KMS-11 (cell line): Measurements from ENCODE around the gene PARD3B.

Source experiments
- H2AFZ ChIP-seq: fragments of 200-600 bp; sonication (generic); 2 replicates; pipeline ENCODE4 v1.6.1; 2016; ENCODE audit warnings: antibody characterized with exemption, mixed run types, low read depth
- H3K27ac ChIP-seq: fragments of 200-600 bp; sonication (generic); 2 replicates; pipeline ENCODE4 v1.6.1; 2016; ENCODE audit warnings: mild to moderate bottlenecking, mixed run types
- H3K27me3 ChIP-seq: fragments of 200-600 bp; sonication (generic); 2 replicates; pipeline ENCODE4 v1.6.1; 2017; ENCODE audit warnings: mild to moderate bottlenecking, low read depth, mixed run types, moderate library complexity; ENCODE audit not compliant: insufficient read depth
- H3K36me3 ChIP-seq: fragments of 200-600 bp; sonication (generic); 2 replicates; pipeline ENCODE4 v1.6.1; 2017; ENCODE audit warnings: mild to moderate bottlenecking, mixed run types; ENCODE audit not compliant: insufficient read depth
- H3K4me1 ChIP-seq: fragments of 200-600 bp; sonication (generic); 2 replicates; pipeline ENCODE4 v1.6.1; 2016; ENCODE audit warnings: mild to moderate bottlenecking, low read depth, mixed run types; ENCODE audit not compliant: poor library complexity, severe bottlenecking
- H3K4me2 ChIP-seq: fragments of 200-600 bp; sonication (generic); 2 replicates; pipeline ENCODE4 v1.7.0; 2016; ENCODE audit warnings: mild to moderate bottlenecking, mixed run types
- H3K4me3 ChIP-seq: fragments of 200-600 bp; sonication (generic); IDR thresholded peaks from 2 replicates; pipeline ENCODE4 v1.6.1; 2017; ENCODE audit warnings: low read depth, low read length, mixed read lengths; ENCODE audit not compliant: insufficient read depth
- H3K79me2 ChIP-seq: fragments of 200-600 bp; sonication (generic); 2 replicates; pipeline ENCODE4 v1.6.1; 2016; ENCODE audit warnings: low read depth, mixed run types; ENCODE audit not compliant: insufficient read depth
- H3K9ac ChIP-seq: fragments of 200-600 bp; sonication (generic); 2 replicates; pipeline ENCODE4 v1.6.1; 2016; ENCODE audit warnings: mild to moderate bottlenecking, mixed run types
- H4K20me1 ChIP-seq: fragments of 200-600 bp; sonication (generic); 2 replicates; pipeline ENCODE4 v1.6.1; 2016; ENCODE audit warnings: mild to moderate bottlenecking, mixed run types; ENCODE audit not compliant: insufficient read depth
- CTCF ChIP-seq: fragments of 200-600 bp; sonication (generic); conservative IDR thresholded peaks from 2 replicates; pipeline ENCODE4 v1.6.1; 2017; ENCODE audit warnings: low read depth, mild to moderate bottlenecking, antibody characterized with exemption, low read length, moderate library complexity, mixed read lengths

PARD3B gene

GRCh38 chr2:204503869-204504268 is 41.4 kb upstream of the PARD3B start:
- H2AFZ ChIP-seq = no peak overlapping the region
- no peaks in the 10 kb centered on the region for H3K79me2 ChIP-seq
- no peaks in the 10 kb centered on the region for H3K36me3 ChIP-seq
- no peaks in the 10 kb centered on the region for H4K20me1 ChIP-seq
- H3K9ac ChIP-seq = no peak overlapping the region
- TF ChIP-seq CTCF = no peak
- H3K4me1 ChIP-seq = no peaks in the 10 kb centered on the region
- H3K4me2 ChIP-seq = no peak overlapping the region
- no peaks in the 10 kb centered on the region for H3K27me3 ChIP-seq
- H3K27ac ChIP-seq = no peak overlapping the region
- H3K4me3 ChIP-seq = no peak overlapping the region

GRCh38 chr2:204504594-204504993 is 40.7 kb upstream of the PARD3B start:
- Histone ChIP-seq H3K79me2 (no peaks in the 10 kb centered on the region), H3K27me3 (no peaks in the 10 kb centered on the region), H4K20me1 (no peaks in the 10 kb centered on the region), H3K4me2 (no peak overlapping the region), H3K27ac (no peak overlapping the region), H2AFZ (no peak overlapping the region), H3K9ac (no peak overlapping the region), H3K36me3 (no peaks in the 10 kb centered on the region), H3K4me3 (no peak overlapping the region), H3K4me1 (no peaks in the 10 kb centered on the region)
- no peak for TF ChIP-seq CTCF

- Histone ChIP-seq H2AFZ (no peak overlapping the region), H3K27ac (no peak overlapping the region), H3K9ac (no peak overlapping the region), H3K4me1 (no peaks in the 10 kb centered on the region), H3K4me3 (no peak overlapping the region), H3K79me2 (no peaks in the 10 kb centered on the region), H3K4me2 (no peak overlapping the region), H4K20me1 (no peaks in the 10 kb centered on the region), H3K36me3 (no peaks in the 10 kb centered on the region), H3K27me3 (no peaks in the 10 kb centered on the region)
- no peak for TF ChIP-seq CTCF
These were observed 39.8 kb upstream of the PARD3B start for GRCh38 chr2:204505488-204505887.

- Histone ChIP-seq H3K79me2 (no peaks in the 10 kb centered on the region), H3K4me3 (no peak overlapping the region), H4K20me1 (no peaks in the 10 kb centered on the region), H3K4me1 (no peaks in the 10 kb centered on the region), H3K36me3 (no peaks in the 10 kb centered on the region), H3K9ac (no peak overlapping the region), H3K4me2 (no peak overlapping the region), H3K27ac (no peak overlapping the region), H3K27me3 (no peaks in the 10 kb centered on the region), H2AFZ (no peak overlapping the region)
- no peak for TF ChIP-seq CTCF
These were observed 39.3 kb upstream of the PARD3B start for GRCh38 chr2:204505946-204506345.

GRCh38 chr2:204507636-204508035 is 37.6 kb upstream of the PARD3B start:
- no peak overlapping the region for H3K27ac ChIP-seq
- H3K36me3 ChIP-seq = no peaks in the 10 kb centered on the region
- H3K4me1 ChIP-seq = no peaks in the 10 kb centered on the region
- no peaks in the 10 kb centered on the region for H3K27me3 ChIP-seq
- no peaks in the 10 kb centered on the region for H4K20me1 ChIP-seq
- H2AFZ ChIP-seq = no peak overlapping the region
- H3K79me2 ChIP-seq = no peaks in the 10 kb centered on the region
- H3K4me2 ChIP-seq = no peak overlapping the region
- no peak overlapping the region for H3K9ac ChIP-seq
- H3K4me3 ChIP-seq = no peak overlapping the region
- TF ChIP-seq CTCF = no peak
